Common myeloid progenitor, CD34-positive (primary cell): Measurements from ENCODE around the gene EFCAB14.
"Not testable (repeated sequence)": the region's sequence is repeated elsewhere in the genome, so short reads cannot be mapped to it uniquely, and the experiment has no call there.

ENCODE experiments used
- CTCF ChIA-PET: fragments of 350-600 bp; sonication (Branson Sonifier 250); formaldehyde crosslinking; loops from one replicate; lab custom pipeline; 2021; ENCODE audit warnings: antibody characterized with exemption; lab: Charles Lee
- POLR2A ChIA-PET: fragments of 350-600 bp; sonication (Branson Sonifier 250); formaldehyde crosslinking; loops from one replicate; lab custom pipeline; 2021; ENCODE audit warnings: antibody characterized with exemption; lab: Charles Lee
- DNase-seq, 3 donors: peaks; one replicate each; pipeline versions ENCODE4 v3.0.0 to v3.0.0-alpha.2; 2013
- H3K27ac ChIP-seq, 2 experiments: 1 replicate in 1 of 2; 2 replicates in 1 of 2; pipeline ENCODE4 v1.7.0; 2013; ENCODE audit warnings: inconsistent platforms in 2 of 2, low read length in 2 of 2, mild to moderate bottlenecking in 2 of 2, low read depth in 1 of 2, moderate library complexity in 1 of 2; ENCODE audit not compliant: severe bottlenecking in 2 of 2, insufficient read depth in 1 of 2, poor library complexity in 1 of 2
- H3K27me3 ChIP-seq, 5 experiments: replicated peaks in 2 of 5; 1 replicate in 3 of 5; 2 replicates in 2 of 5; pipeline versions ENCODE4 v1.6.1 to v1.7.0; 2013; ENCODE audit warnings: low read length in 4 of 5, mild to moderate bottlenecking in 2 of 5, moderate library complexity in 2 of 5, inconsistent platforms in 1 of 5; ENCODE audit not compliant: insufficient read depth in 5 of 5, control insufficient read depth in 4 of 5
- H3K36me3 ChIP-seq, 4 experiments: 1 replicate in 2 of 4; 2 replicates in 2 of 4; pipeline versions ENCODE4 v1.6.1 to v1.7.0; 2013; ENCODE audit warnings: low read length in 3 of 4, control low read depth in 1 of 4, mild to moderate bottlenecking in 1 of 4; ENCODE audit not compliant: control insufficient read depth in 4 of 4, insufficient read depth in 4 of 4
- H3K4me1 ChIP-seq, 4 experiments: 1 replicate in 3 of 4; 2 replicates in 1 of 4; pipeline versions ENCODE4 v1.6.1 to v1.7.1; 2013; ENCODE audit warnings: low read length in 3 of 4, mild to moderate bottlenecking in 3 of 4, control low read depth in 1 of 4, inconsistent platforms in 1 of 4, moderate library complexity in 1 of 4; ENCODE audit not compliant: control insufficient read depth in 4 of 4, insufficient read depth in 4 of 4; ENCODE audit errors: control extremely low read depth in 1 of 4
- H3K4me3 ChIP-seq, 7 experiments: 1 replicate in 4 of 7; 2 replicates in 3 of 7; pipeline versions ENCODE4 v1.5.1 to v1.7.0; 2013; ENCODE audit warnings: mild to moderate bottlenecking in 7 of 7, low read length in 6 of 7, moderate library complexity in 6 of 7, inconsistent platforms in 2 of 7, low read depth in 2 of 7, control low read depth in 1 of 7; ENCODE audit not compliant: insufficient read depth in 4 of 7, control insufficient read depth in 1 of 7; ENCODE audit errors: extremely low read depth in 1 of 7
- H3K9me3 ChIP-seq, 5 experiments: 1 replicate in 4 of 5; 2 replicates in 1 of 5; pipeline versions ENCODE4 v1.6.1 to v1.7.1; 2013; ENCODE audit warnings: low read length in 4 of 5, mild to moderate bottlenecking in 2 of 5, inconsistent platforms in 1 of 5, low read depth in 1 of 5, moderate library complexity in 1 of 5; ENCODE audit not compliant: control insufficient read depth in 4 of 5, insufficient read depth in 2 of 5; ENCODE audit errors: control extremely low read depth in 1 of 5
- WGBS: methylation state at CpG from one replicate; pipeline ENCODE4 v1.1.5; 2013; ENCODE audit not compliant: insufficient coverage; 5-methylcytosine and 5-hydroxymethylcytosine counted together

The EFCAB14 gene

DNA sequence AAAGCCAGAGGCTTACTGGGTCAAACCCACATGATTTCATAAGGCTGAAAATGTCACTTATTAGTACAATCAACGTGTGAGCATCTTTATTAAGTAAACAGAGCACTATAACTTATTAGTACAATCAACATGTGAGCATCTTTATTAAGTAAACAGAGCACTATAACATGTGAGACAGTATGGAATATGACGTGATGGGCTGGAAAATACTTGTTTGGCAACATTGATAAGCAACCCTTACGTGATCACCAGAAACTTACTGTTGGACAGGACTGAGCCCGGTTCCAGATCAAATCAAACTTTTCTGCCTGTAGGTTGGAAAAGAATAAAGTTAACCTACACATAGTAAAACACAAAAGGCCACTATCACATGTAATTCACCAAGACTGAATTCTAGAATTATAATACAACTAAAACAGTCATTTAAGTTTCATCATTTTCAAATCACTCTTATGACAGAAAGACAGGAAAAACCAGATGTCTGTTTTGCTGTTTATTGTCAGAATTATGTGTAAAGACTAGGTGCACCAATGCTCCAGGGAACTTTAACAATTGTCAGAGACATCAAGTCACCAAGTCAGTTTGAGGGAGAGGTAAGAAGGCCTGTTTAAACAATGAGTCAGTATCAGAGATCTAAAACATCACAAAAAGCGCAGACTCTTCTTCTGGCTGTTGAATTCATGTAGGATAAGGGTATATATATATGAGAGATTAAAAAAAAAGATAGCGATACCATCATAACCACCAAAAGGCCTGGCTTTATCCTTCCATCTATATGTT lies 66.4 kb downstream of the EFCAB14 start:
- CTCF ChIA-PET = no interaction called here
- Histone ChIP-seq H3K36me3 (peaks cover 24 to 60% (median 29%) of the 10 kb centered on the region in 4 experiments), H3K9me3 (peaks cover 0 to 22% (median 7%) of the 10 kb centered on the region in 5 experiments), H3K4me1 (no peaks in the 10 kb centered on the region), H3K27ac (no peak overlapping the region), H3K27me3 (no peaks in the 10 kb centered on the region), H3K4me3 (no peak overlapping the region)
- DNase-seq = no peak
- 100% methylated on average over 2 of the region's 6 CpGs for WGBS
- POLR2A ChIA-PET = no interaction called here

- no CpG with 5 or more reads among the region's 3 CpGs for WGBS
- POLR2A ChIA-PET, DNase-seq, H3K27ac ChIP-seq, H3K27me3 ChIP-seq, H3K4me3 ChIP-seq, CTCF ChIA-PET, H3K4me1 ChIP-seq: not testable (repeated sequence)
- Histone ChIP-seq H3K9me3 (peaks cover 0 to 26% (median 7%) of the 10 kb centered on the region in 5 experiments), H3K36me3 (peaks cover 23 to 57% (median 30%) of the 10 kb centered on the region in 4 experiments)
Observed at GRCh38 chr1:46651152-46651551, 67.8 kb downstream of the EFCAB14 start.

- H3K9me3 ChIP-seq = peaks cover 0 to 26% (median 7%) of the 10 kb centered on the region in 5 experiments
- no peak overlapping the region for H3K27ac ChIP-seq
- H3K27me3 ChIP-seq = no peaks in the 10 kb centered on the region
- H3K36me3 ChIP-seq = peaks cover 17 to 51% (median 23%) of the 10 kb centered on the region in 4 experiments
- no peaks in the 10 kb centered on the region for H3K4me1 ChIP-seq
- ChIA-PET CTCF (no interaction called here), POLR2A (no interaction called here)
- WGBS = no CpG with 5 or more reads among the region's 3 CpGs
- H3K4me3 ChIP-seq = no peak overlapping the region
- no peak for DNase-seq
Observed at GRCh38 chr1:46650491-46650890, 68.4 kb downstream of the EFCAB14 start.

GRCh38 chr1:46649764-46650163 lies 69.2 kb downstream of the EFCAB14 start:
- H3K27ac ChIP-seq = no peak overlapping the region
- H3K4me1 ChIP-seq = no peaks in the 10 kb centered on the region
- H3K27me3 ChIP-seq = no peaks in the 10 kb centered on the region
- no peak for DNase-seq
- H3K4me3 ChIP-seq = no peak overlapping the region
- WGBS = 100% methylated on average over 1 of the region's 2 CpGs
- peaks cover 16 to 45% (median 19%) of the 10 kb centered on the region in 4 experiments for H3K36me3 ChIP-seq
- H3K9me3 ChIP-seq = peaks cover 0 to 26% (median 7%) of the 10 kb centered on the region in 5 experiments
- ChIA-PET POLR2A (no interaction called here), CTCF (no interaction called here)

DNA sequence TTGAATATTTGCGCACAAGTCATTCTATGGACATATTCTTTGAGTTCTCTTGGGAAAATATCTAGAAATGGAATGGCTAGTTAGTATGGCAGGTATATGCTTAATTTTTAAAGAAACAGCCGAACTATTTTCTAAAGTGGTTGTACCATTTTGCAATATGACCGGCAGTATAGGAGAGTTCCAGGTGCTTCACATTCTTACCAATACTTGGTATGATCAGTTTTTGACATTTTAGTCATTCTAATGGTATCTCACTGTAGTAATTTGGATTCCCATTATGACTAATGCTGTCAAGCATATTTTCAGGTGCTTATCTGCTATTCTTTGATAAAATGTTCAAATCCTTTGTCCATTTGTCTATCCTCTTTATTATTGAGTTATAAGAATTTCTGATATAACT lies 71.3 kb downstream of the EFCAB14 start:
- POLR2A ChIA-PET = no interaction called here
- 90% methylated on average over 2 of the region's 3 CpGs for WGBS
- H3K4me1 ChIP-seq = no peaks in the 10 kb centered on the region

GRCh38 chr1:46646844-46647243 lies 72.1 kb downstream of the EFCAB14 start:
- no peaks in the 10 kb centered on the region for H3K4me1 ChIP-seq
- no peak overlapping the region for H3K4me3 ChIP-seq
- DNase-seq = no peak
- CTCF ChIA-PET = no interaction called here
- H3K27me3 ChIP-seq = no peaks in the 10 kb centered on the region
- H3K9me3 ChIP-seq = peaks cover 0 to 26% (median 7%) of the 10 kb centered on the region in 5 experiments
- peaks cover 13 to 44% (median 18%) of the 10 kb centered on the region in 4 experiments for H3K36me3 ChIP-seq
- no peak overlapping the region for H3K27ac ChIP-seq
- POLR2A ChIA-PET = no interaction called here
- no CpG with 5 or more reads among the region's 2 CpGs for WGBS

More for the DNA sequence above, 71.3 kb downstream of the EFCAB14 start:
- DNase-seq = no peak
- Histone ChIP-seq H3K27ac (no peak overlapping the region), H3K4me3 (no peak overlapping the region), H3K36me3 (peaks cover 13 to 46% (median 18%) of the 10 kb centered on the region in 4 experiments), H3K27me3 (no peaks in the 10 kb centered on the region), H3K9me3 (peaks cover 0 to 26% (median 7%) of the 10 kb centered on the region in 5 experiments)
- CTCF ChIA-PET = interaction anchor here (1.0 kb wide), 1 partner anchor 70 kb away, joined by 3 read pairs; no protein-coding TSS in a partner anchor

DNA sequence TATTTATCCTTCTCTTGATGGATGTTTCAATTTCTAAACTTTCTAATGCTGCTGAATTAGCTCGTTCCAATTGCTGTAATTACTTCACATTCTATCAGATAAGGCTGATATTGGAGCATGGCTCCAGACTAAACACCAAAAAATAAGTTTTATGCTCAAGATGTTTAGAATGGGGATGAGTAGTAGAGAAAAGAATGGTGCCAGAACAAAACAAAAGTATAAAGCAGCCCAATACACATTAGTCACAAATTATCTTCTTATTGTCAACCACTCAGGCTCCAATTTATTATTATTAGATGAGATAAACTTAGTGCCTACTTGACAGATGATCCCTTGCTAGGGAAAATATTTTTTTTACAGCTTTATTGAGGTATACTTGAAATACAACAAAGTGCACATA lies 72.6 kb downstream of the EFCAB14 start:
- H3K36me3 ChIP-seq = peaks cover 13 to 44% (median 18%) of the 10 kb centered on the region in 4 experiments
- no CpG with 5 or more reads among the region's 1 CpG for WGBS

More for the DNA sequence above, 72.6 kb downstream of the EFCAB14 start:
- ChIA-PET POLR2A (no interaction called here), CTCF (no interaction called here)
- no peaks in the 10 kb centered on the region for H3K4me1 ChIP-seq
- no peak overlapping the region for H3K27ac ChIP-seq
- H3K4me3 ChIP-seq = no peak overlapping the region
- peaks cover 0 to 26% (median 7%) of the 10 kb centered on the region in 5 experiments for H3K9me3 ChIP-seq
- DNase-seq = no peak
- no peaks in the 10 kb centered on the region for H3K27me3 ChIP-seq
